ENCODE data around the gene SEMA6A. TPM values are rescaled to one million over a fixed set of nuclear protein-coding genes. Genes with fewer than 3 reads are reported as not detected.

SEMA6A gene
- total RNA-seq, 3 donors from 2014 or later, result 33.9 to 40.3 (median 35.6) TPM

GRCh38 chr5:116404016-116404415 lies 170.6 kb downstream of the SEMA6A start:
- H3K9me3 ChIP-seq, result no peaks in the 10 kb centered on the region
- intact Hi-C loops (cut with DNase I; ENCODE audit: low total_unique reads), result no loop called here
- no peaks in the 10 kb centered on the region for H3K27me3 ChIP-seq
- H3K4me3 ChIP-seq, result no peak overlapping the region
- TF ChIP-seq POLR2A (IDR thresholded peaks at IDR 0.05) (no peak), POLR2AphosphoS5 (IDR thresholded peaks at IDR 0.05) (no peak)
- TF ChIP-seq, protein P1, sequence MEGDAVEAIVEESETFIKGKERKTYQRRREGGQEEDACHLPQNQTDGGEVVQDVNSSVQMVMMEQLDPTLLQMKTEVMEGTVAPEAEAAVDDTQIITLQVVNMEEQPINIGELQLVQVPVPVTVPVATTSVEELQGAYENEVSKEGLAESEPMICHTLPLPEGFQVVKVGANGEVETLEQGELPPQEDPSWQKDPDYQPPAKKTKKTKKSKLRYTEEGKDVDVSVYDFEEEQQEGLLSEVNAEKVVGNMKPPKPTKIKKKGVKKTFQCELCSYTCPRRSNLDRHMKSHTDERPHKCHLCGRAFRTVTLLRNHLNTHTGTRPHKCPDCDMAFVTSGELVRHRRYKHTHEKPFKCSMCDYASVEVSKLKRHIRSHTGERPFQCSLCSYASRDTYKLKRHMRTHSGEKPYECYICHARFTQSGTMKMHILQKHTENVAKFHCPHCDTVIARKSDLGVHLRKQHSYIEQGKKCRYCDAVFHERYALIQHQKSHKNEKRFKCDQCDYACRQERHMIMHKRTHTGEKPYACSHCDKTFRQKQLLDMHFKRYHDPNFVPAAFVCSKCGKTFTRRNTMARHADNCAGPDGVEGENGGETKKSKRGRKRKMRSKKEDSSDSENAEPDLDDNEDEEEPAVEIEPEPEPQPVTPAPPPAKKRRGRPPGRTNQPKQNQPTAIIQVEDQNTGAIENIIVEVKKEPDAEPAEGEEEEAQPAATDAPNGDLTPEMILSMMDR (IDR thresholded peaks at IDR 0.05), result no peak
- H3K36me3 ChIP-seq, result no peaks in the 10 kb centered on the region
- H3K27ac ChIP-seq, result no peak overlapping the region
- no peak for DNase-seq (ENCODE audit: low spot score in 2 of 2)
- no peaks in the 10 kb centered on the region for H3K4me1 ChIP-seq

DNA sequence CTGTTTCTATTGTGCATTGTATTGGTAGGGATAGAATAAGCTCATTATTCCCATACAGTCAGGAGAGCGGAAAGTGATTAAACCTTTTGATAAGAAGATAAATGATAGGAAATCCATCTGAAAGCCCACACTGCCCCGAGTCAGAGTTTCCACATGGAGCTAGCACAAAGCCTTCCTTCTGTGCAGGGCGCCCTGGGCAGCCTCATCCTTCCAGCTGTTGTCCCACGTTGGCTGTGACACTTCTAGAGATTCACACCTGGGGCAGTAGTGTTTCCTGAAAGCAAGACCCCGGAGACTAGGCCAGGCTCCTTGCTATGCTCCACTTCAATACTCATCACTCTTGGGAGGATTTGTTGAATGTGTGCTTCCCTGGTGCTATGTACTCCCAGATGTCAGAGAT lies 172.4 kb downstream of the SEMA6A start:
- Histone ChIP-seq H3K36me3 (no peaks in the 10 kb centered on the region), H3K4me3 (no peak overlapping the region), H3K27me3 (no peaks in the 10 kb centered on the region), H3K4me1 (no peaks in the 10 kb centered on the region), H3K27ac (no peak overlapping the region), H3K9me3 (no peaks in the 10 kb centered on the region)
- TF ChIP-seq POLR2AphosphoS5 (IDR thresholded peaks at IDR 0.05), result no peak
- no peak for TF ChIP-seq POLR2A (IDR thresholded peaks at IDR 0.05)
- TF ChIP-seq, protein P1 (IDR thresholded peaks at IDR 0.05), result no peak
- intact Hi-C loops (cut with DNase I; ENCODE audit: low total_unique reads), result no loop called here
- no peak for DNase-seq (ENCODE audit: low spot score in 2 of 2)

GRCh38 chr5:116401576-116401975 lies 173.0 kb downstream of the SEMA6A start:
- no peak for DNase-seq (ENCODE audit: low spot score in 2 of 2)
- Histone ChIP-seq H3K27ac (no peak overlapping the region), H3K27me3 (no peaks in the 10 kb centered on the region), H3K4me3 (no peak overlapping the region), H3K4me1 (no peaks in the 10 kb centered on the region), H3K9me3 (no peaks in the 10 kb centered on the region), H3K36me3 (no peaks in the 10 kb centered on the region)
- TF ChIP-seq POLR2AphosphoS5 (IDR thresholded peaks at IDR 0.05) (no peak), POLR2A (IDR thresholded peaks at IDR 0.05) (no peak)
- TF ChIP-seq, protein P1 (IDR thresholded peaks at IDR 0.05), result no peak
- intact Hi-C loops (cut with DNase I; ENCODE audit: low total_unique reads), result no loop called here

DNA sequence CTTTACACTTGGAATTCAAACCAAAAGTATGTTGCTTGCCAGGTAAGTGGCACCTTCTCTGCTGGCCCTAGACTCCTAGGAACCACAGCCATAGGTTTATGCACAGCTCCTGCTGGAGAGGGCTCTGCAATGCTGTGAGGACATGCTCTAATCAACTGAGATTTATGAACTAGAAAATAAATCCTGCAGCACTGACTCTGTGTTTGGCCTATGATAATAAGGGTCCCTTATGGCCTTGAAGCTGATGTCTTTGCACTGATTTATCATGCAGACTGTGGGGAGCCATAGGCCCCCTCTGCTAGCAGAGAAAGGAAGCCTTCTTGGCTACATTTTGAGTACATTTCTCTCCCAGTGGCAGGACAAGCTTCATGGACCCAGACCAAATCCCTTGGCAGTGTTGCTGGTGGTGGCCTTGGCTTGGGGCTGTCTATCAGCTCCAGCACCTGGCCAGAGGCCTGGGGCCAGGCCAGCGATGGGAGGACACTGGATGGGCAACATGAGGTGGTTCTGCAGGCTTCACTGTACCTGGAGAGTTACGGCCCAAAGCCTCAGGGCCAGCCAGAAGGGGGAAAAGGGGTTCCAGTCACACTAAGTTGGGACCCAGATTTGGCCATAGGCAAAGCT lies 178.0 kb downstream of the SEMA6A start:
- H3K27ac ChIP-seq, result no peak overlapping the region
- intact Hi-C loops (cut with DNase I; ENCODE audit: low total_unique reads), result no loop called here
- no peaks in the 10 kb centered on the region for H3K9me3 ChIP-seq
- no peak for TF ChIP-seq POLR2A (IDR thresholded peaks at IDR 0.05)
- TF ChIP-seq POLR2AphosphoS5 (IDR thresholded peaks at IDR 0.05), result no peak
- TF ChIP-seq, protein P1 (IDR thresholded peaks at IDR 0.05), result no peak
- no peak for DNase-seq (ENCODE audit: low spot score in 2 of 2)
- no peaks in the 10 kb centered on the region for H3K4me1 ChIP-seq
- H3K4me3 ChIP-seq, result no peak overlapping the region
- no peaks in the 10 kb centered on the region for H3K27me3 ChIP-seq
- H3K36me3 ChIP-seq, result no peaks in the 10 kb centered on the region

DNA sequence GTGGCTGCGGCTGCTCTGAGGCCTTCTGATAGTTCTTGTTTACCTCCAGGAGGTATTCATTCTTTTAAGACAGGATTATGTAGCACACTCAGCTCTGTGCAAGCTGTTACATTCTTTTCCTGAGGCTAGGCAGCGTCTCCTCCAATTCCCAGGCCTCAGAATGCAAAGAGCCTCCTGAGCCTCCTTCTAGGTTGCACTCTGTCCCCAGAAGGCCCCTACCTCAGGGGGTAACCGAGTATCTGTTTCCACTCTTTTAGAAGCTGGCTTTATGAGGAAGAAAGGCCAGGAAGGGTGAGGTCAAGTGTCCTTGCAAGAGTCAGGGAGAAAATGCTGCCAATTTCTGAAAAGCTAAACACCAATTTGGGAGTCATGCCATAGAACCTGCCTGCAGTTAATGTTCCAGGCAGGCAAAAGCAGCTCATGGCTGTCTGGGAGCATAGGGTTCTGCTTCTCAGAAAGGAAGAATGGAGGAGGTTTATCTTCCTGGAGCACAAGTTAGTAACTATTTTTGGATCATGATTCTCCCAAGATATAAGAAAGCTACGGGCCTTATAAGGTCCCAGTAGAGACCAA lies 178.9 kb downstream of the SEMA6A start:
- intact Hi-C loops (cut with DNase I; ENCODE audit: low total_unique reads), result no loop called here
- Histone ChIP-seq H3K4me3 (no peak overlapping the region), H3K4me1 (no peaks in the 10 kb centered on the region), H3K27ac (peak overlapping the region; percentile 9 to 21), H3K36me3 (no peaks in the 10 kb centered on the region), H3K9me3 (no peaks in the 10 kb centered on the region), H3K27me3 (no peaks in the 10 kb centered on the region)
- DNase-seq (ENCODE audit: low spot score in 2 of 2), result no peak
- TF ChIP-seq, protein P1 (IDR thresholded peaks at IDR 0.05), result no peak

Measured in breast epithelium (tissue), 4 donors.